HEK293 (cell line): ENCODE data around the gene ARHGEF28.

Source experiments
- KLF8 ChIP-seq: fragments of 450-650 bp; formaldehyde crosslinking; IDR thresholded peaks from 2 replicates; pipeline ENCODE4 v1.5.1; 2016; ENCODE audit warnings: missing biosample characterization, missing genetic modification characterization
- PRDM4 ChIP-seq: fragments of 450-650 bp; formaldehyde crosslinking; IDR thresholded peaks from 2 replicates; pipeline ENCODE4 v1.5.1; 2017; ENCODE audit warnings: missing biosample characterization, missing genetic modification characterization
- REST ChIP-seq: fragments of 450-650 bp; formaldehyde crosslinking; IDR thresholded peaks from 2 replicates; pipeline ENCODE4 v1.5.1; 2016; ENCODE audit warnings: missing biosample characterization, missing genetic modification characterization
- SETDB1 ChIP-seq: IDR thresholded peaks from one replicate; pipeline ENCODE4 v1.6.1; 2017; ENCODE audit warnings: mild to moderate bottlenecking, low read length, moderate library complexity, mixed read lengths; ENCODE audit not compliant: insufficient read length
- SP7 ChIP-seq: fragments of 450-650 bp; formaldehyde crosslinking; IDR thresholded peaks from 2 replicates; pipeline ENCODE4 v1.5.1; 2016; ENCODE audit warnings: missing biosample characterization, missing genetic modification characterization
- YY2 ChIP-seq: fragments of 450-650 bp; formaldehyde crosslinking; IDR thresholded peaks from 2 replicates; pipeline ENCODE4 v1.5.1; 2016; ENCODE audit warnings: missing biosample characterization, missing genetic modification characterization
- ZBTB20 ChIP-seq: fragments of 450-650 bp; formaldehyde crosslinking; IDR thresholded peaks from 2 replicates; pipeline ENCODE4 v1.5.1; 2016; ENCODE audit warnings: missing biosample characterization, missing genetic modification characterization
- ZBTB6 ChIP-seq: fragments of 450-650 bp; formaldehyde crosslinking; IDR thresholded peaks from 2 replicates; pipeline ENCODE4 v1.5.1; 2017; ENCODE audit warnings: missing biosample characterization, missing genetic modification characterization
- ZBTB8A ChIP-seq: fragments of 450-650 bp; formaldehyde crosslinking; IDR thresholded peaks from 2 replicates; pipeline ENCODE4 v1.5.1; 2016; ENCODE audit warnings: missing biosample characterization, missing genetic modification characterization
- ZNF10 ChIP-seq: fragments of 450-650 bp; formaldehyde crosslinking; IDR thresholded peaks from 2 replicates; pipeline ENCODE4 v1.5.1; 2017; ENCODE audit warnings: missing biosample characterization, missing genetic modification characterization
- ZNF121 ChIP-seq: fragments of 450-650 bp; formaldehyde crosslinking; IDR thresholded peaks from 2 replicates; pipeline ENCODE4 v1.5.1; 2016; ENCODE audit warnings: missing biosample characterization, missing genetic modification characterization
- ZNF157 ChIP-seq: fragments of 450-650 bp; formaldehyde crosslinking; IDR thresholded peaks from 2 replicates; pipeline ENCODE4 v1.5.1; 2016; ENCODE audit warnings: missing biosample characterization, missing genetic modification characterization
- ZNF214 ChIP-seq: fragments of 450-650 bp; formaldehyde crosslinking; IDR thresholded peaks from 2 replicates; pipeline ENCODE4 v1.5.1; 2017; ENCODE audit warnings: missing biosample characterization, mild to moderate bottlenecking, missing genetic modification characterization, borderline replicate concordance
- ZNF221 ChIP-seq: fragments of 450-650 bp; formaldehyde crosslinking; IDR thresholded peaks from 2 replicates; pipeline ENCODE4 v1.5.1; 2017; ENCODE audit warnings: missing biosample characterization, missing genetic modification characterization, borderline replicate concordance
- ZNF280D ChIP-seq: fragments of 450-650 bp; formaldehyde crosslinking; IDR thresholded peaks from 2 replicates; pipeline ENCODE4 v1.5.1; 2016; ENCODE audit warnings: missing biosample characterization, missing genetic modification characterization
- ZNF292 ChIP-seq: fragments of 450-650 bp; formaldehyde crosslinking; IDR thresholded peaks from 2 replicates; pipeline ENCODE4 v1.5.1; 2016; ENCODE audit warnings: low read depth, missing biosample characterization, missing genetic modification characterization, borderline replicate concordance
- ZNF548 ChIP-seq: fragments of 450-650 bp; formaldehyde crosslinking; IDR thresholded peaks from 2 replicates; pipeline ENCODE4 v1.5.1; 2016; ENCODE audit warnings: missing biosample characterization, missing genetic modification characterization
- ZNF549 ChIP-seq: fragments of 450-650 bp; IDR thresholded peaks from 2 replicates; pipeline ENCODE4 v1.5.1; 2018; ENCODE audit warnings: missing biosample characterization, missing genetic modification characterization, mild to moderate bottlenecking, inconsistent platforms, moderate library complexity
- ZNF600 ChIP-seq: fragments of 450-650 bp; formaldehyde crosslinking; IDR thresholded peaks from 2 replicates; pipeline ENCODE4 v1.5.1; 2016; ENCODE audit warnings: missing biosample characterization, missing genetic modification characterization
- ZNF645 ChIP-seq: fragments of 450-650 bp; formaldehyde crosslinking; IDR thresholded peaks from 2 replicates; pipeline ENCODE4; 2016; ENCODE audit warnings: missing biosample characterization, missing genetic modification characterization
- ZNF654 ChIP-seq: fragments of 450-650 bp; formaldehyde crosslinking; IDR thresholded peaks from 2 replicates; pipeline ENCODE4 v1.5.1; 2016; ENCODE audit warnings: low read depth, missing biosample characterization, missing genetic modification characterization
- ZNF692 ChIP-seq: fragments of 450-650 bp; formaldehyde crosslinking; IDR thresholded peaks from 2 replicates; pipeline ENCODE4 v1.5.1; 2016; ENCODE audit warnings: missing biosample characterization, missing genetic modification characterization
- ZNF785 ChIP-seq: fragments of 450-650 bp; formaldehyde crosslinking; IDR thresholded peaks from 2 replicates; pipeline ENCODE4 v1.5.1; 2016; ENCODE audit warnings: missing biosample characterization, missing genetic modification characterization
- ZNF843 ChIP-seq: fragments of 450-650 bp; formaldehyde crosslinking; IDR thresholded peaks from 2 replicates; pipeline ENCODE4 v1.5.1; 2016; ENCODE audit warnings: missing biosample characterization, missing genetic modification characterization
- TF ChIP-seq, protein P1 (sequence below): fragments of 450-650 bp; formaldehyde crosslinking; IDR thresholded peaks from 2 replicates; pipeline ENCODE4 v1.5.1; 2016; ENCODE audit warnings: missing biosample characterization, missing genetic modification characterization, borderline replicate concordance

ARHGEF28 gene

GRCh38 chr5:73911761-73912393, 285.9 kb downstream of the ARHGEF28 start (continued):
- TF ChIP-seq, protein P1, sequence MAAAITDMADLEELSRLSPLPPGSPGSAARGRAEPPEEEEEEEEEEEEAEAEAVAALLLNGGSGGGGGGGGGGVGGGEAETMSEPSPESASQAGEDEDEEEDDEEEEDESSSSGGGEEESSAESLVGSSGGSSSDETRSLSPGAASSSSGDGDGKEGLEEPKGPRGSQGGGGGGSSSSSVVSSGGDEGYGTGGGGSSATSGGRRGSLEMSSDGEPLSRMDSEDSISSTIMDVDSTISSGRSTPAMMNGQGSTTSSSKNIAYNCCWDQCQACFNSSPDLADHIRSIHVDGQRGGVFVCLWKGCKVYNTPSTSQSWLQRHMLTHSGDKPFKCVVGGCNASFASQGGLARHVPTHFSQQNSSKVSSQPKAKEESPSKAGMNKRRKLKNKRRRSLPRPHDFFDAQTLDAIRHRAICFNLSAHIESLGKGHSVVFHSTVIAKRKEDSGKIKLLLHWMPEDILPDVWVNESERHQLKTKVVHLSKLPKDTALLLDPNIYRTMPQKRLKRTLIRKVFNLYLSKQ: no peak
- TF ChIP-seq REST (no peak), ZNF654 (tag by site-specific recombination) (no peak), ZNF548 (tag by site-specific recombination) (no peak), ZNF785 (no peak), ZNF843 (tag by site-specific recombination) (peak; percentile 98), ZNF10 (tag by site-specific recombination) (peak; percentile 32; the same call in 1 of the 2 replicates), ZBTB8A (tag by site-specific recombination) (peak; percentile 70), ZNF549 (tag by site-specific recombination) (no peak), ZNF214 (tag by site-specific recombination) (no peak), YY2 (tag by site-specific recombination) (0 out of 2 replicates have a peak, but pooled peaks have one; percentile 39), KLF8 (tag by site-specific recombination) (peak; percentile 82), ZNF645 (0 out of 2 replicates have a peak, but pooled peaks have one; percentile 45), ZNF280D (tag by site-specific recombination) (no peak), ZBTB6 (tag by site-specific recombination) (no peak), ZNF121 (tag by site-specific recombination) (no peak), ZNF221 (tag by site-specific recombination) (no peak), ZBTB20 (no peak), SETDB1 (no peak), ZNF292 (tag by site-specific recombination) (no peak), ZNF600 (no peak), PRDM4 (tag by site-specific recombination) (peak; percentile 99), ZNF157 (tag by site-specific recombination) (no peak), SP7 (tag by site-specific recombination) (peak; percentile 91), ZNF692 (tag by site-specific recombination) (peak; percentile 83)
